Cardiac ventricle fibroblast (primary cell): ENCODE data around the gene PCDHA8. TPM values are rescaled to one million over a fixed set of nuclear protein-coding genes. Genes with fewer than 3 reads are reported as not detected.

Source experiments
- total RNA-seq: library from RNA; depleted of rRNA; stranded (reverse); fragments of >200 nt; gene quantifications from 2 replicates; pipeline ENCODE4 v1.2.3, GENCODE V29; 2015

Gene PCDHA8
- 0.06 TPM in 1 of 2 replicates, not detected in the other for total RNA-seq

GRCh38 chr5:140840978-140841962, at the start of gene PCDHA8:
Gene PCDHA8 (plus strand): TSS chr5:140841187. CDS start chr5:140841322, 135 bp downstream.

GRCh38 chr5:140794595-140795258, 46.3 kb upstream of the PCDHA8 start, which contains the start of gene PCDHA2:
Gene PCDHA2 (plus strand): TSS chr5:140794852.

GRCh38 chr5:140800816-140801493, 40.0 kb upstream of the PCDHA8 start, which contains the start of gene PCDHA3:
Gene PCDHA3 (plus strand): TSS chr5:140801057.

GRCh38 chr5:140806834-140807775, 33.9 kb upstream of the PCDHA8 start, which contains the start of gene PCDHA4:
Gene PCDHA4 (plus strand): TSS chr5:140807068.

GRCh38 chr5:140821375-140822280, 19.4 kb upstream of the PCDHA8 start, which contains the start of gene PCDHA5:
Gene PCDHA5 (plus strand): TSS chr5:140821613.

GRCh38 chr5:140827704-140828361, 13.2 kb upstream of the PCDHA8 start, which contains the start of gene PCDHA6:
Gene PCDHA6 (plus strand): TSS chr5:140827960. CDS start chr5:140828092, 132 bp downstream.

GRCh38 chr5:140833993-140834392, 7.0 kb upstream of the PCDHA8 start, which contains the start of gene PCDHA7:
Gene PCDHA7 (plus strand): TSS chr5:140834269. CDS start chr5:140834384, 115 bp downstream.

DNA sequence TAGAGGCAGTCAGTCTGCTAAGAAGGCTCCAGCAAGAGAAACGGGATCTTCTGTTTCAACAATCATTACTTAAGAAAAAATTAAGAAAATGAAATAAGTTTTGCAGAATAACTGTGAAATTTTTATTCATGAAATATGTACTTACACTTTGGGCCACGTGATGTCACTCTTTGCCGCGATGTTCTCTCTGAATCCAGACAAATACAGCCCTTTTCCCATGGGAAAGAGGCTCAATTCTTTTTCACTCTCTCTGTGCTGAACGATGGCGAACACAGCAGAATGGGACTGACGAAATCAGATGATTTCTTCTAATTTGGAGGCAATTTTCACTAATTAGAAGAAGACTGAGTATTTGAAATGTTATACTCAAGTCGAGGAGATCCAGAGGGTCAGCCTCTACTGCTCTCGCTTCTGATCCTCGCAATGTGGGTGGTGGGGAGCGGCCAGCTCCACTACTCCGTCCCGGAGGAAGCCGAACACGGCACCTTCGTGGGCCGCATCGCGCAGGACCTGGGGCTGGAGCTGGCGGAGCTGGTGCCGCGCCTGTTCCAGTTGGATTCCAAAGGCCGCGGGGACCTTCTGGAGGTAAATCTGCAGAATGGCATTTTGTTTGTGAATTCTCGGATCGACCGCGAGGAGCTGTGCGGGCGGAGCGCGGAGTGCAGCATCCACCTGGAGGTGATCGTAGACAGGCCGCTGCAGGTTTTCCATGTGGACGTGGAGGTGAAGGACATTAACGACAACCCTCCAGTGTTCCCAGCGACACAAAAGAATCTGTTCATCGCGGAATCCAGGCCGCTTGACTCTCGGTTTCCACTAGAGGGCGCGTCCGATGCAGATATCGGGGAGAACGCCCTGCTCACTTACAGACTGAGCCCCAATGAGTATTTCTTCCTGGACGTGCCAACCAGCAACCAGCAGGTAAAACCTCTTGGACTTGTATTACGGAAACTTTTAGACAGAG, 7.4 kb downstream of the PCDHA8 start, which contains the start of gene PCDHA9:
TSS of gene PCDHA9 (plus strand) at position 244 of the 964 bp plus-strand sequence. CDS start at position 358, 114 bp downstream.

GRCh38 chr5:140855772-140856674, 15.0 kb downstream of the PCDHA8 start, which contains the start of gene PCDHA10:
Gene PCDHA10 (plus strand): TSS chr5:140855897. CDS start chr5:140856049, 152 bp downstream.

DNA sequence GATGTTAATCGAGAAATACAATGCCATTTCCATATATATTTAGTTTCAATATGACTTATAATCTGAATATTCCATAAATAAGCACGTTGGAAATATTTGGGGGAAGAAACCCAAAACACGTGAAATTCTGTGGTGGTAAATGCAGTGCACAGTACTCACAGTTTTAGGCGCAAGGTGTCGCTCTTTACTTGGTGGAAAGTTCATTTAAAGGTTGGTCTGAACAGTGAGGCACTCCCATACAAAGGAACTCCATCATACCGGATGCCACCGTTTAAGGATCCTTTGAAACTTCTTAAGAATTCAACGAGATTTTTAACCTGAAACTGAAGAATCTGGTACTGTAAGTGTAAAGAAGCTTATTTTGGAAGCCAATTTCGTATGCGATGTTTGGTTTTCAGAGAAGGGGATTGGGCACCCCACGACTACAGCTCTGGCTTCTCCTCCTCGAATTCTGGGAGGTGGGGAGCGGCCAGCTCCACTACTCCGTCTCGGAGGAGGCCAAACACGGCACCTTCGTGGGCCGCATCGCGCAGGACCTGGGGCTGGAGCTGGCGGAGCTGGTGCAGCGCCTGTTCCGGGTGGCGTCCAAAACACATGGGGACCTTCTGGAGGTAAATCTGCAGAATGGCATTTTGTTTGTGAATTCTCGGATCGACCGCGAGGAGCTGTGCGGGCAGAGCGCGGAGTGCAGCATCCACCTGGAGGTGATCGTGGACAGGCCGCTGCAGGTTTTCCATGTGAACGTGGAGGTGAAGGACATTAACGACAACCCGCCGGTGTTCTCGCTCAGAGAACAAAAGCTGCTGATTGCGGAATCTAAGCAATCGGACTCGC, 28.0 kb downstream of the PCDHA8 start, which contains the start of gene PCDHA11:
TSS of gene PCDHA11 (plus strand) at position 237 of the 834 bp plus-strand sequence. CDS start at position 384, 147 bp downstream.

DNA sequence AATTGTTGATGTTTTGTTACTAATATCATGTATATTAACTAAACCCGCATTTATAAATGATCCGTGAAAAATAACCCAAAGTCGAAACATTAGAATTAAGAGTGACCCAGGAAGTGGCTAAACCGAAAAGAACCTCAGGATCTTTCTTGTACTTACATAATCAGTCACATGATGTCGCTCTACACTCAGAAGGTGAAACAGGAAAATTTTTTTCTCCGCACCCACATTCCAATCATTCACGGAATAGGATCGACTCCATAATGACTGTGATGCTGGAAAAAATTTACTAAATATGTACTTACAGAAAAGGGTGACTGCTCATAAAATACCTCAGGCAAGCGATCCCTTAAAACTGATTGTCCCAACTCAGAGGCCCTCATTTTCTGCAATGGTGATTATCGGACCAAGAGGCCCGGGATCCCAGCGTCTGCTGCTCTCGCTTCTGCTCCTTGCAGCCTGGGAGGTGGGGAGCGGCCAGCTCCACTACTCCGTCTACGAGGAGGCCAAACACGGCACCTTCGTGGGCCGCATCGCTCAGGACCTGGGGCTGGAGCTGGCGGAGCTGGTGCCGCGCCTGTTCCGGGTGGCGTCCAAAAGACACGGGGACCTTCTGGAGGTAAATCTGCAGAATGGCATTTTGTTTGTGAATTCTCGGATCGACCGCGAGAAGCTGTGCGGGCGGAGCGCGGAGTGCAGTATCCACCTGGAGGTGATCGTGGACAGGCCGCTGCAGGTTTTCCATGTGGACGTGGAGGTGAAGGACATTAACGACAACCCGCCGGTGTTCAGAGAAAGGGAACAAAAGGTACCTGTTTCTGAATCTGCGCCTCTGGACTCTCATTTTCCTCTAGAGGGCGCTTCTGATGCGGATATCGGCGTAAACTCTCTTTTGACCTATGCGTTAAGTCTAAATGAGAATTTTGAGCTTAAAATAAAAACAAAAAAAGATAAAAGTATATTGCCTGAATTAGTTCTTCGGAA, 34.4 kb downstream of the PCDHA8 start, which contains the start of gene PCDHA12:
TSS of gene PCDHA12 (plus strand) at position 224 of the 981 bp plus-strand sequence. CDS start at position 389, 165 bp downstream.

GRCh38 chr5:140881889-140882590, 41.1 kb downstream of the PCDHA8 start, which contains the start of gene PCDHA13:
Gene PCDHA13 (plus strand): TSS chr5:140882124. CDS start chr5:140882269, 145 bp downstream.

